ENCODE measurements around the gene ZSCAN23.
A peak's percentile ranks its signal among the peaks of the same experiment; 100 is the strongest.
"Not testable (repeated sequence)": the region's sequence is repeated elsewhere in the genome, so short reads cannot be mapped to it uniquely, and the experiment has no call there.

Gene ZSCAN23

GRCh38 chr6:28443112-28443773 is at the start of gene ZSCAN23:
TSS of gene ZSCAN23 (minus strand) at chr6:28443491. CDS start at chr6:28436266, 7,225 bp downstream.
- peak; percentile 56 for FAIRE-seq
- peak; percentile 91 for DNase-seq (ENCODE audit: low spot score)

GRCh38 chr6:28491984-28492317 is 48.7 kb upstream of the ZSCAN23 start:
- DNase-seq (ENCODE audit: low spot score) (no peak), FAIRE-seq (no peak)

- DNase-seq (ENCODE audit: low spot score) = no peak
- no peak for FAIRE-seq
Measured at GRCh38 chr6:28490205-28490890, 47.1 kb upstream of the ZSCAN23 start.

GRCh38 chr6:28489366-28490204 is 46.3 kb upstream of the ZSCAN23 start:
- FAIRE-seq (no peak), DNase-seq (ENCODE audit: low spot score) (peak; percentile 23)

- no peak for FAIRE-seq
- no peak for DNase-seq (ENCODE audit: low spot score)
Measured at GRCh38 chr6:28488916-28489365, 45.6 kb upstream of the ZSCAN23 start.

GRCh38 chr6:28486988-28487742 is 43.9 kb upstream of the ZSCAN23 start:
- FAIRE-seq (no peak), DNase-seq (ENCODE audit: low spot score) (no peak)

GRCh38 chr6:28486533-28486932 is 43.2 kb upstream of the ZSCAN23 start:
- DNase-seq (ENCODE audit: low spot score) = no peak
- no peak for FAIRE-seq

- DNase-seq (ENCODE audit: low spot score) (no peak), FAIRE-seq (no peak)
Measured at GRCh38 chr6:28485482-28485881, 42.2 kb upstream of the ZSCAN23 start.

- DNase-seq (ENCODE audit: low spot score) = no peak
- FAIRE-seq = no peak
Measured at GRCh38 chr6:28480253-28480932, 37.1 kb upstream of the ZSCAN23 start.

GRCh38 chr6:28478518-28478917 is 35.2 kb upstream of the ZSCAN23 start:
- FAIRE-seq (no peak), DNase-seq (ENCODE audit: low spot score) (no peak)

- FAIRE-seq = no peak
Measured at GRCh38 chr6:28474441-28475219, 31.3 kb upstream of the ZSCAN23 start.

GRCh38 chr6:28469153-28469745 is 26.0 kb upstream of the ZSCAN23 start:
- not testable (repeated sequence) for FAIRE-seq; DNase-seq (ENCODE audit: low spot score)

More at GRCh38 chr6:28474441-28475219, 31.3 kb upstream of the ZSCAN23 start:
- DNase-seq (ENCODE audit: low spot score) = peak; percentile 50

GRCh38 chr6:28468056-28468455 is 24.8 kb upstream of the ZSCAN23 start:
- DNase-seq (ENCODE audit: low spot score) = no peak
- FAIRE-seq = no peak

GRCh38 chr6:28462401-28462800 is 19.1 kb upstream of the ZSCAN23 start:
- DNase-seq (ENCODE audit: low spot score) = no peak
- FAIRE-seq = no peak

GRCh38 chr6:28458568-28458967 is 15.3 kb upstream of the ZSCAN23 start:
- FAIRE-seq = no peak
- DNase-seq (ENCODE audit: low spot score) = no peak

GRCh38 chr6:28449056-28449455 is 5.8 kb upstream of the ZSCAN23 start:
- DNase-seq (ENCODE audit: low spot score) (no peak), FAIRE-seq (no peak)

- DNase-seq (ENCODE audit: low spot score); FAIRE-seq: not testable (repeated sequence)
Measured at GRCh38 chr6:28447512-28447906, 4.2 kb upstream of the ZSCAN23 start.

- FAIRE-seq (no peak), DNase-seq (ENCODE audit: low spot score) (peak; percentile 16)
Measured at GRCh38 chr6:28446818-28447511, 3.7 kb upstream of the ZSCAN23 start.

- not testable (repeated sequence) for DNase-seq (ENCODE audit: low spot score); FAIRE-seq
Measured at GRCh38 chr6:28444759-28445158, 1.5 kb upstream of the ZSCAN23 start.

Data from urothelium cell line (cell line).